Astrocyte of the spinal cord (primary cell): Measurements from ENCODE around the gene LIPT1.

Experiments used
- DNase-seq: peaks from one replicate; pipeline ENCODE4 v3.0.0; 2011; ENCODE audit warnings: low read depth, low spot score
- H3K4me3 ChIP-seq: 2 replicates; pipeline ENCODE4 v1.5.1; 2011; ENCODE audit warnings: low read depth, mild to moderate bottlenecking, low read length, moderate library complexity
- CTCF ChIP-seq: IDR thresholded peaks from 2 replicates; pipeline ENCODE4 v1.5.1; 2012; ENCODE audit warnings: low read depth, mild to moderate bottlenecking, low read length, inconsistent platforms
- in situ Hi-C: cut with HindIII; loops from 2 replicates; pipeline ENCODE4 v1.10.0; 2017; ENCODE audit warnings: low sequenced_read_pairs

The LIPT1 gene

DNA sequence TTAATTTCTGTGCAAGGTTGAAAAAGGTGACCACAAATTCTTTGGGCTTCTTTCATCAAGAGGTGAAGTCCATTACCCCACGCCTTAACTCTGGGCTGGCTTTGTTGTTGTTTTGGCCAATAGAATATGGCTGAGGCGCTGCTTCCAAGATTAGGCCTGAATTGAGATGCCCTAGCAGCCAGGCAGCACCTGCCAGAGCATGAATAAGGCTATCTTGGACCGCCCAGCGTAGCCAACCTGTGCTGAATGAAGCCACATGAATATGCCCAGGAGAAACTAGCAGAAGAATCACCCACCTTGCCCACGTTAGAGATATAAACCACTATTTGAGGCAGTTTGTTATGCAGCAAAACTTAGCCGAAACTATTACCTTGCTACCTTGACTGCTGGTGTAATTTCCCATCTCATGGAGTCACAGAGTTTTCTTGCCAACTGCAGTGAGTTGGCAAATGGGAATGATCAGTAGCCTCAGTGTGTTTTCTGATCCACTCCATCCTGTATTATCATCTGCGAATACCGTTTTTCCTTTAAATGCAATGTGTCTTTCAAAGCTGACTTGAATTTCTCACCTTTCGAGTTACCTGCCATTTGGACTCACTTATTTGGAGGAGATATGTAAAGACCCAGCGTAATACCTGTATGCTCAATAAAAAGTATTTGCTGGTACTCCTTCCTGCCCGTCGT, 704 bp upstream of the LIPT1 start:
- peak overlapping the region; percentile 82 for H3K4me3 ChIP-seq
- DNase-seq: peak; percentile 4
- TF ChIP-seq CTCF: no peak
- in situ Hi-C loops: no loop called here

DNA sequence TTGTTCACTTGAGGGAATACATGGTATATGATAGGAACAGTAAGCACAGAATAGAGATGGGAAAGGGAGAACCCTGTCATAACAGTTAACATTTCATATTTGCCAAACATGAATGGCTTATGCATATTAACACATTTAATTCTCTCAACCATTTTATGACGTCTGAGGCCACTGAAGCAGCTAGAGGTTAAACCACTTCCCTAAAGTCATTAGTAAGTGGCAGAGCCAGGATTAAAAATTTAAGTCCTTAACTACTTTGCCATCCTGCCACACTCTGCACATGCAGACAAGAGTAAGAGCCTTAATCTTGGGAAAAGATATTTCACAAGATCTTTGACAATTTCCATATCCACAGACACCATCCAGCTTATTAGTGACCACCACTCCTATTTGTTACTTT, 2.1 kb downstream of the LIPT1 start:
- in situ Hi-C loops: no loop called here
- no peak overlapping the region for H3K4me3 ChIP-seq
- no peak for DNase-seq
- no peak for TF ChIP-seq CTCF

- no peak overlapping the region for H3K4me3 ChIP-seq
- no peak for TF ChIP-seq CTCF
- no peak for DNase-seq
- in situ Hi-C loops: no loop called here
Measured at GRCh38 chr2:99158599-99158998, 3.8 kb downstream of the LIPT1 start.

GRCh38 chr2:99159594-99159993, 4.8 kb downstream of the LIPT1 start:
- in situ Hi-C loops: no loop called here
- DNase-seq: no peak
- no peak for TF ChIP-seq CTCF
- no peak overlapping the region for H3K4me3 ChIP-seq

GRCh38 chr2:99166218-99166617, 11.5 kb downstream of the LIPT1 start:
- in situ Hi-C loops: no loop called here
- TF ChIP-seq CTCF: no peak
- DNase-seq: no peak
- no peak overlapping the region for H3K4me3 ChIP-seq

DNA sequence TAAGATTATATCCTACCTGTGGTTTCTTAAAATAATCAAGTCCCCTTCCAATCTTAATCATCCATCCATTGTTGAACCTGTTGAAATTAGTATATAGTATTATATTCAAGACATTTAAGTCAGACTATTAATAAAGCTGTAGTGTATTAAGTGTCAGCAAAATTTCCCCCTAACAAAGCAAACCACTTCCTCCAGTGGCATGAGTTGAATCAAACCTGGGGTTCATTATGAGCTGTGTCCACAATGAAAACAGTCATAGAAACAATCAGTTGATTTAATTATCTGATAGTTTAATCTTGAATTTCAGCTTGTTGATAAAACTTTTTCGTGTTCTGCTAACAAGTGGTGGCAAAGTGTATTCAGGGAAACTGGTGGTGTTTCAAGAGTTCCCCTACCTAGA, 14.8 kb downstream of the LIPT1 start:
- TF ChIP-seq CTCF: no peak
- H3K4me3 ChIP-seq: no peak overlapping the region
- no peak for DNase-seq
- in situ Hi-C loops: no loop called here
